ENCODE measurements around the gene STH. TPM values are rescaled to one million over a fixed set of nuclear protein-coding genes. Genes with fewer than 3 reads are reported as not detected.

STH gene
- total and polyA plus RNA-seq, 12 donors = not detected

- ATAC-seq (no peak), DNase-seq (no peak)
- Histone ChIP-seq H3K4me1 (peaks cover 0 to 36% (median 18%) of the 10 kb centered on the region in 9 donors), H3K36me3 (peaks cover 0 to 82% (median 5%) of the 10 kb centered on the region in 9 donors), H3K9me3 (no peaks in the 10 kb centered on the region), H3K27ac (peak overlapping the region in 2 of 10 donors; percentile 28 to 73), H3K4me3 (no peak overlapping the region), H3K27me3 (no peaks in the 10 kb centered on the region)
- no peak for TF ChIP-seq CTCF (IDR thresholded peaks at IDR 0.05)
- intact Hi-C loops (cut with DNase I) = no loop called here
- WGBS, 2 donors = 91 to 93% methylated on average over 8 of the region's 8 CpGs
Measured at GRCh38 chr17:46025510-46026165, 26.6 kb downstream of the STH start.

GRCh38 chr17:46026166-46027047, 27.4 kb downstream of the STH start:
- intact Hi-C loops (cut with DNase I) = no loop called here
- Histone ChIP-seq H3K4me3 (no peak overlapping the region), H3K27ac (peak overlapping the region in 4 of 10 donors; percentile 28 to 73 (median 43)), H3K27me3 (no peaks in the 10 kb centered on the region), H3K36me3 (peaks cover 0 to 86% (median 13%) of the 10 kb centered on the region in 9 donors), H3K9me3 (no peaks in the 10 kb centered on the region), H3K4me1 (peaks cover 0 to 36% (median 18%) of the 10 kb centered on the region in 9 donors)
- ATAC-seq = peak in 7 of 8 donors; percentile 14 to 77 (median 35)
- WGBS, 2 donors = 84 to 87% methylated on average over 17 of the region's 17 CpGs
- peak in 1 of 2 donors; percentile 32 for DNase-seq
- no peak for TF ChIP-seq CTCF (IDR thresholded peaks at IDR 0.05)

GRCh38 chr17:46027048-46027975, 28.3 kb downstream of the STH start:
- 63 to 67% methylated on average over 12 of the region's 12 CpGs for WGBS, 2 donors
- ATAC-seq (peak in 4 of 8 donors; percentile 7 to 22 (median 10)), DNase-seq (no peak)
- H3K4me1 ChIP-seq = peaks cover 0 to 36% (median 18%) of the 10 kb centered on the region in 9 donors
- peaks cover 0 to 88% (median 18%) of the 10 kb centered on the region in 9 donors for H3K36me3 ChIP-seq
- H3K27ac ChIP-seq = peak overlapping the region in 6 of 10 donors; percentile 30 to 73 (median 42)
- no peak for TF ChIP-seq CTCF (IDR thresholded peaks at IDR 0.05)
- no peaks in the 10 kb centered on the region for H3K27me3 ChIP-seq
- no peaks in the 10 kb centered on the region for H3K9me3 ChIP-seq
- intact Hi-C loops (cut with DNase I) = no loop called here
- no peak overlapping the region for H3K4me3 ChIP-seq

- H3K4me1 ChIP-seq = peaks cover 0 to 36% (median 18%) of the 10 kb centered on the region in 9 donors
- no peaks in the 10 kb centered on the region for H3K9me3 ChIP-seq
- ATAC-seq (no peak), DNase-seq (no peak)
- peaks cover 0 to 94% (median 21%) of the 10 kb centered on the region in 9 donors for H3K36me3 ChIP-seq
- H3K4me3 ChIP-seq = no peak overlapping the region
- 61 to 69% methylated on average over 4 of the region's 4 CpGs for WGBS, 2 donors
- intact Hi-C loops (cut with DNase I) = no loop called here
- H3K27me3 ChIP-seq = no peaks in the 10 kb centered on the region
- peak overlapping the region in 6 of 10 donors; percentile 1 to 64 (median 40) for H3K27ac ChIP-seq
- no peak for TF ChIP-seq CTCF (IDR thresholded peaks at IDR 0.05)
Measured at GRCh38 chr17:46027976-46028325, 28.9 kb downstream of the STH start.
